ENCODE measurements around the gene MTX1. TPM values are rescaled to one million over a fixed set of nuclear protein-coding genes. Genes with fewer than 3 reads are reported as not detected.

MTX1 gene
- polyA plus RNA-seq, 1 donor (not counting 4 experiments of a cell fraction or from before 2014, with no cell fraction given), result 43.4 TPM

- peak within 1 kb of the TSS; percentile 94 for H3K27ac ChIP-seq (ENCODE audit: control insufficient read depth, insufficient read depth, low read length)
- H2AFZ ChIP-seq (ENCODE audit: control insufficient read depth, low read length), result peak within 1 kb of the TSS; percentile 77
- H3K79me2 ChIP-seq (ENCODE audit: control insufficient read depth, insufficient read depth, low read length), result peaks cover 12% of the 10 kb centered on the region
- H4K20me1 ChIP-seq (ENCODE audit: control insufficient read depth, extremely low read depth, insufficient read depth, low read length), result no peaks in the 10 kb centered on the region
- H3K27me3 ChIP-seq (ENCODE audit: control insufficient read depth, extremely low read depth, insufficient read depth, low read length), result no peaks in the 10 kb centered on the region
- H3K4me3 ChIP-seq (ENCODE audit: control insufficient read depth in 2 of 3, extremely low read depth in 1 of 3, insufficient read depth in 2 of 3, low read depth in 1 of 3, low read length in 3 of 3), result peak within 1 kb of the TSS; percentile 66 to 90 (median 77)
- DNase-seq (ENCODE audit: low read depth, low spot score) (no peak), FAIRE-seq (no peak)
- peak within 1 kb of the TSS; percentile 100 for H3K4me2 ChIP-seq (ENCODE audit: control insufficient read depth, extremely low read depth, insufficient read depth, low read depth, low read length)
- H3K9ac ChIP-seq (ENCODE audit: control insufficient read depth, extremely low read depth, insufficient read depth, low read length), result peak within 1 kb of the TSS; percentile 98
- H3K9me3 ChIP-seq (ENCODE audit: control insufficient read depth, low read depth, low read length), result no peaks in the 10 kb centered on the region
- TF ChIP-seq CTCF (optimal IDR thresholded peaks at IDR 0.05 in 1 of 3, IDR thresholded peaks at IDR 0.05 in 1 of 3, conservative IDR thresholded peaks at IDR 0.05 in 1 of 3; ENCODE audit: extremely low read depth in 1 of 3, insufficient read depth in 2 of 3, low read length in 3 of 3) (no peak), EZH2 (IDR thresholded peaks at IDR 0.05; ENCODE audit: low read length) (no peak)
- H3K9me1 ChIP-seq (ENCODE audit: control insufficient read depth, extremely low read depth, insufficient read depth, low read length), result no peaks in the 10 kb centered on the region
- dilution Hi-C loops (cut with MboI; ENCODE audit: extremely low pct_ligation_motif_present, low sequenced_read_pairs), result no loop called here
- H3K36me3 ChIP-seq (ENCODE audit: control insufficient read depth in 2 of 2, extremely low read depth in 1 of 2, insufficient read depth in 2 of 2, low read length in 2 of 2), result peaks cover 0 to 5% of the 10 kb centered on the region in 2 experiments
- peaks cover 22% of the 10 kb centered on the region for H3K4me1 ChIP-seq (ENCODE audit: control insufficient read depth, extremely low read depth, insufficient read depth, low read length)
Observed at GRCh38 chr1:155207806-155208540, 522 bp upstream of the MTX1 start, which contains the start of gene THBS3. Gene THBS3 (minus strand): TSS chr1:155207897. CDS start chr1:155207876, 21 bp downstream.

GRCh38 chr1:155209312-155209721 lies 822 bp downstream of the MTX1 start:
- Histone ChIP-seq H3K79me2 (ENCODE audit: control insufficient read depth, insufficient read depth, low read length) (peaks cover 12% of the 10 kb centered on the region), H3K4me2 (ENCODE audit: control insufficient read depth, extremely low read depth, insufficient read depth, low read depth, low read length) (peak overlapping the region; percentile 100), H3K4me1 (ENCODE audit: control insufficient read depth, extremely low read depth, insufficient read depth, low read length) (peaks cover 22% of the 10 kb centered on the region), H3K9me1 (ENCODE audit: control insufficient read depth, extremely low read depth, insufficient read depth, low read length) (no peaks in the 10 kb centered on the region), H3K27me3 (ENCODE audit: control insufficient read depth, extremely low read depth, insufficient read depth, low read length) (no peaks in the 10 kb centered on the region), H3K27ac (ENCODE audit: control insufficient read depth, insufficient read depth, low read length) (peak overlapping the region; percentile 94), H2AFZ (ENCODE audit: control insufficient read depth, low read length) (peak overlapping the region; percentile 86), H3K36me3 (ENCODE audit: control insufficient read depth in 2 of 2, extremely low read depth in 1 of 2, insufficient read depth in 2 of 2, low read length in 2 of 2) (peaks cover 0 to 5% of the 10 kb centered on the region in 2 experiments), H3K9me3 (ENCODE audit: control insufficient read depth, low read depth, low read length) (no peaks in the 10 kb centered on the region), H4K20me1 (ENCODE audit: control insufficient read depth, extremely low read depth, insufficient read depth, low read length) (no peaks in the 10 kb centered on the region), H3K9ac (ENCODE audit: control insufficient read depth, extremely low read depth, insufficient read depth, low read length) (peak overlapping the region; percentile 98), H3K4me3 (ENCODE audit: control insufficient read depth in 2 of 3, extremely low read depth in 1 of 3, insufficient read depth in 2 of 3, low read depth in 1 of 3, low read length in 3 of 3) (peak overlapping the region; percentile 66 to 90 (median 77))
- no peak for TF ChIP-seq CTCF (optimal IDR thresholded peaks at IDR 0.05 in 1 of 3, IDR thresholded peaks at IDR 0.05 in 1 of 3, conservative IDR thresholded peaks at IDR 0.05 in 1 of 3; ENCODE audit: extremely low read depth in 1 of 3, insufficient read depth in 2 of 3, low read length in 3 of 3)
- no peak for TF ChIP-seq EZH2 (IDR thresholded peaks at IDR 0.05; ENCODE audit: low read length)
- no peak for DNase-seq (ENCODE audit: low read depth, low spot score)
- no peak for FAIRE-seq
- dilution Hi-C loops (cut with MboI; ENCODE audit: extremely low pct_ligation_motif_present, low sequenced_read_pairs), result no loop called here

Data from keratinocyte (primary cell).